GM12878 (cell line): ENCODE results near the gene KMT2B.

Source experiments
- CTCF ChIP-seq, 3 experiments: IDR thresholded peaks in 2 of 3; conservative IDR thresholded peaks in 1 of 3; 2 replicates each; pipeline ENCODE4 v1.5.1; 2011; ENCODE audit warnings: low read depth in 3 of 3, low read length in 3 of 3, mild to moderate bottlenecking in 3 of 3, control low read depth in 2 of 3, moderate library complexity in 2 of 3, inconsistent platforms in 1 of 3, mixed read lengths in 1 of 3; ENCODE audit not compliant: control insufficient read depth in 2 of 3, insufficient read depth in 1 of 3; ENCODE audit errors: extremely low read depth in 1 of 3
- EZH2 ChIP-seq: IDR thresholded peaks from 2 replicates; pipeline ENCODE4 v1.6.1; 2012; ENCODE audit warnings: low read depth, mild to moderate bottlenecking, control low read depth, inconsistent platforms, low read length, borderline replicate concordance; ENCODE audit not compliant: control insufficient read depth
- HDGF ChIP-seq: fragments of 450-650 bp; IDR thresholded peaks from 2 replicates; pipeline ENCODE4 v1.6.1; 2016; ENCODE audit warnings: antibody characterized with exemption
- MTA3 ChIP-seq: IDR thresholded peaks from 2 replicates; pipeline ENCODE4 v1.6.1; 2012; ENCODE audit warnings: low read length, inconsistent platforms, borderline replicate concordance
- NFIC ChIP-seq: IDR thresholded peaks from 2 replicates; pipeline ENCODE4 v1.6.1; 2012; ENCODE audit warnings: low read depth, mild to moderate bottlenecking, inconsistent platforms, low read length, moderate library complexity
- PAX8 ChIP-seq: fragments of 450-650 bp; IDR thresholded peaks from 2 replicates; pipeline ENCODE4 v1.6.1; 2017; ENCODE audit warnings: mild to moderate bottlenecking, moderate library complexity
- POLR2AphosphoS5 ChIP-seq: IDR thresholded peaks from 2 replicates; pipeline ENCODE4 v1.6.1; 2011; ENCODE audit warnings: mild to moderate bottlenecking, low read length, inconsistent platforms
- REST ChIP-seq: IDR thresholded peaks from 2 replicates; pipeline ENCODE4 v1.6.1; 2012; ENCODE audit warnings: mild to moderate bottlenecking, low read depth, low read length
- USF2 ChIP-seq: IDR thresholded peaks from 2 replicates; pipeline ENCODE4 v1.6.1; 2011; ENCODE audit warnings: low read depth, low read length, improper control_type of control experiment, borderline replicate concordance
- ZBTB33 ChIP-seq: fragments of 450-650 bp; IDR thresholded peaks from 2 replicates; pipeline ENCODE4 v1.6.1; 2017; ENCODE audit warnings: mild to moderate bottlenecking

- TF ChIP-seq CTCF (IDR thresholded peaks at IDR 0.05 in 2 of 3, conservative IDR thresholded peaks at IDR 0.05 in 1 of 3; ENCODE audit: control insufficient read depth in 2 of 3, extremely low read depth in 1 of 3, insufficient read depth in 1 of 3, low read depth in 3 of 3, low read length in 3 of 3) (peak; percentile 36 to 56 (median 50); a peak in 4 of 6 replicates), POLR2AphosphoS5 (no peak), NFIC (no peak), USF2 (no peak), HDGF (no peak), REST (no peak), ZBTB33 (no peak), EZH2 (no peak), PAX8 (no peak), MTA3 (no peak)
Observed at GRCh38 chr19:35714601-35715354, 3.0 kb upstream of the KMT2B start.
